Fibroblast of lung (primary cell): ENCODE results near the gene TTC38.

ENCODE experiments used
- EZH2 ChIP-seq: IDR thresholded peaks from 2 replicates; pipeline ENCODE4 v1.5.1; 2012; ENCODE audit warnings: low read length, control low read depth, mild to moderate bottlenecking; ENCODE audit errors: missing control alignments
- TF ChIP-seq, protein P1 (sequence below), 2 donors: IDR thresholded peaks in 1 of 2; conservative IDR thresholded peaks in 1 of 2; 1 replicate in 1 of 2; 2 replicates in 1 of 2; pipeline ENCODE4 v1.5.1; 2011 to 2012; ENCODE audit warnings: low read length in 2 of 2, control low read depth in 1 of 2, inconsistent platforms in 1 of 2, low read depth in 1 of 2, mild to moderate bottlenecking in 1 of 2

- TF ChIP-seq, protein P1, sequence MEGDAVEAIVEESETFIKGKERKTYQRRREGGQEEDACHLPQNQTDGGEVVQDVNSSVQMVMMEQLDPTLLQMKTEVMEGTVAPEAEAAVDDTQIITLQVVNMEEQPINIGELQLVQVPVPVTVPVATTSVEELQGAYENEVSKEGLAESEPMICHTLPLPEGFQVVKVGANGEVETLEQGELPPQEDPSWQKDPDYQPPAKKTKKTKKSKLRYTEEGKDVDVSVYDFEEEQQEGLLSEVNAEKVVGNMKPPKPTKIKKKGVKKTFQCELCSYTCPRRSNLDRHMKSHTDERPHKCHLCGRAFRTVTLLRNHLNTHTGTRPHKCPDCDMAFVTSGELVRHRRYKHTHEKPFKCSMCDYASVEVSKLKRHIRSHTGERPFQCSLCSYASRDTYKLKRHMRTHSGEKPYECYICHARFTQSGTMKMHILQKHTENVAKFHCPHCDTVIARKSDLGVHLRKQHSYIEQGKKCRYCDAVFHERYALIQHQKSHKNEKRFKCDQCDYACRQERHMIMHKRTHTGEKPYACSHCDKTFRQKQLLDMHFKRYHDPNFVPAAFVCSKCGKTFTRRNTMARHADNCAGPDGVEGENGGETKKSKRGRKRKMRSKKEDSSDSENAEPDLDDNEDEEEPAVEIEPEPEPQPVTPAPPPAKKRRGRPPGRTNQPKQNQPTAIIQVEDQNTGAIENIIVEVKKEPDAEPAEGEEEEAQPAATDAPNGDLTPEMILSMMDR (conservative IDR thresholded peaks at IDR 0.05 in 1 of 2, IDR thresholded peaks at IDR 0.05 in 1 of 2; ENCODE audit: low read depth in 1 of 2, low read length in 2 of 2): no peak
- no peak for TF ChIP-seq EZH2
Measured at GRCh38 chr22:46226577-46226976, 41.2 kb upstream of the TTC38 start.
